Esophagus squamous epithelium (tissue), 4 donors: ENCODE data around the gene PCARE.

Source experiments
- CTCF ChIP-seq, 6 experiments: fragments of 450-650 bp in 4 of 6; fragments of 200-600 bp in 2 of 6; sonication (generic) in 2 of 6; IDR thresholded peaks; one replicate each; pipeline ENCODE4 v1.5.1; 2016 to 2019; ENCODE audit warnings: antibody characterized with exemption in 6 of 6, mild to moderate bottlenecking in 4 of 6, moderate library complexity in 4 of 6
- POLR2A ChIP-seq, 4 donors: fragments of 450-650 bp; IDR thresholded peaks; one replicate each; pipeline ENCODE4 v1.6.1; 2017; ENCODE audit warnings: antibody characterized with exemption in 4 of 4, mild to moderate bottlenecking in 4 of 4, moderate library complexity in 3 of 4

DNA sequence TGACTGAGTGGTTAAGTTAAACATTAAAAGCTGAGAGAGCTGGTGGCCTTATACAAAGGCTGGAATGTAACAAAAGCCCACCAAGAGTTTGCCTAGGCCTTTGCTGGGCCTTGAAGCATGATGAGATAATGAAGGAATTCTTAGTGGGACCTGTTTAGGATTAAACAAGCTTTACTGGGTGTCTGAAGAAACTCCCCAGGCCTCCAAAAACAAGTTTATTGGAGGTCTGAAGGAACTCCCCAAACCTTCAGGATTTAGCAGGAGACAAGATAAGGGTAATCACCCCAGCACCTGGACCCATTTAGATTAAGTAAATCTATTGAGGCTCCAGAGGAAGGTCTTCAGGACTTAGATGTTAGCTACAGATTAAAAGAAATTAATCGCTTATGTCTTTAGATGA, 18.7 kb downstream of the PCARE start:
- TF ChIP-seq CTCF (IDR thresholded peaks at IDR 0.05) (no peak), POLR2A (IDR thresholded peaks at IDR 0.05) (no peak)
